GM18508 (cell line): Measurements from ENCODE around the gene METAP1D.

Source experiments
- ATAC-seq: cut with Tn5 transposase; IDR thresholded peaks from one replicate; pipeline ENCODE4 v1.9.1; 2021; ENCODE audit warnings: moderate number of reproducible peaks; ENCODE audit not compliant: insufficient read depth, unreplicated experiment

METAP1D gene

GRCh38 chr2:172116107-172116506, 116.4 kb downstream of the METAP1D start:
- no peak for ATAC-seq

GRCh38 chr2:172119089-172119488, 119.3 kb downstream of the METAP1D start:
- ATAC-seq: no peak

- ATAC-seq: no peak
These were observed 120.4 kb downstream of the METAP1D start for GRCh38 chr2:172120118-172120517.

GRCh38 chr2:172128484-172128883, 128.7 kb downstream of the METAP1D start:
- ATAC-seq: no peak

GRCh38 chr2:172129404-172129803, 129.7 kb downstream of the METAP1D start:
- ATAC-seq: no peak
